HL-60 (cell line): ENCODE data around the gene FSTL4.

Experiments
- DNase-seq, 2 experiments: peaks; one replicate each; pipeline ENCODE4 v3.0.0-alpha.2; 2010 to 2020; ENCODE audit warnings: low read depth in 1 of 2, low spot score in 1 of 2
- H3K27ac ChIP-seq: fragments of 250-450 bp; sonication (Bioruptor Pico); replicated peaks from 2 replicates; pipeline ENCODE4 v1.5.1; 2020; ENCODE audit warnings: mild to moderate bottlenecking, moderate library complexity
- H3K27me3 ChIP-seq: fragments of 250-450 bp; sonication (Bioruptor Pico); 2 replicates; pipeline ENCODE4 v1.5.1; 2021; ENCODE audit warnings: mild to moderate bottlenecking, moderate library complexity; ENCODE audit not compliant: insufficient read depth, poor library complexity, severe bottlenecking
- H3K4me3 ChIP-seq: replicated peaks from 2 replicates; pipeline ENCODE4 v1.5.1; 2011; ENCODE audit warnings: mild to moderate bottlenecking, control low read depth, low read length; ENCODE audit not compliant: insufficient read depth
- CTCF ChIP-seq: IDR thresholded peaks from one replicate; pipeline ENCODE4 v1.5.1; 2011; ENCODE audit warnings: low read length, control low read depth, inconsistent platforms; ENCODE audit not compliant: insufficient read depth
- GABPA ChIP-seq: IDR thresholded peaks from 2 replicates; pipeline ENCODE4 v1.6.1; 2012; ENCODE audit warnings: low read depth
- POLR2AphosphoS5 ChIP-seq: IDR thresholded peaks from 2 replicates; pipeline ENCODE4 v1.6.1; 2012; ENCODE audit warnings: low read depth
- REST ChIP-seq: IDR thresholded peaks from 2 replicates; pipeline ENCODE4 v1.6.1; 2012; ENCODE audit warnings: low read depth; ENCODE audit not compliant: insufficient replicate concordance
- SPI1 ChIP-seq: IDR thresholded peaks from 2 replicates; pipeline ENCODE4 v1.6.1; 2012; ENCODE audit warnings: low read depth, mild to moderate bottlenecking, borderline replicate concordance

The FSTL4 gene

GRCh38 chr5:133257977-133258376 lies 354.4 kb downstream of the FSTL4 start:
- no peak overlapping the region for H3K27ac ChIP-seq

GRCh38 chr5:133256276-133256675 lies 356.1 kb downstream of the FSTL4 start:
- Histone ChIP-seq H3K27me3 (no peaks in the 10 kb centered on the region), H3K27ac (no peak overlapping the region), H3K4me3 (no peak overlapping the region)
- DNase-seq = no peak
- TF ChIP-seq POLR2AphosphoS5 = no peak
- TF ChIP-seq SPI1 = no peak
- TF ChIP-seq GABPA = no peak
- TF ChIP-seq REST = no peak
- no peak for TF ChIP-seq CTCF

More at GRCh38 chr5:133257977-133258376, 354.4 kb downstream of the FSTL4 start:
- TF ChIP-seq POLR2AphosphoS5 (no peak), GABPA (no peak), CTCF (no peak), SPI1 (no peak), REST (no peak)
- Histone ChIP-seq H3K27me3 (no peaks in the 10 kb centered on the region), H3K4me3 (no peak overlapping the region)
- no peak for DNase-seq

GRCh38 chr5:133254803-133255202 lies 357.5 kb downstream of the FSTL4 start:
- Histone ChIP-seq H3K27ac (no peak overlapping the region), H3K4me3 (no peak overlapping the region), H3K27me3 (no peaks in the 10 kb centered on the region)
- no peak for TF ChIP-seq SPI1
- no peak for TF ChIP-seq GABPA
- TF ChIP-seq POLR2AphosphoS5 = no peak
- no peak for TF ChIP-seq CTCF
- DNase-seq = no peak

GRCh38 chr5:133253671-133254070 lies 358.7 kb downstream of the FSTL4 start:
- no peak for DNase-seq
- no peak for TF ChIP-seq POLR2AphosphoS5
- TF ChIP-seq GABPA = no peak
- no peak overlapping the region for H3K27ac ChIP-seq

More at GRCh38 chr5:133253671-133254070, 358.7 kb downstream of the FSTL4 start:
- Histone ChIP-seq H3K4me3 (no peak overlapping the region), H3K27me3 (no peaks in the 10 kb centered on the region)
